GM18526 (cell line): ENCODE results near the gene SSBP4.

Source experiments
- POLR2A ChIP-seq: IDR thresholded peaks from 3 replicates; pipeline ENCODE4 v1.6.1; 2011; ENCODE audit not compliant: insufficient read length; ENCODE audit errors: extremely low read depth

Gene SSBP4

DNA sequence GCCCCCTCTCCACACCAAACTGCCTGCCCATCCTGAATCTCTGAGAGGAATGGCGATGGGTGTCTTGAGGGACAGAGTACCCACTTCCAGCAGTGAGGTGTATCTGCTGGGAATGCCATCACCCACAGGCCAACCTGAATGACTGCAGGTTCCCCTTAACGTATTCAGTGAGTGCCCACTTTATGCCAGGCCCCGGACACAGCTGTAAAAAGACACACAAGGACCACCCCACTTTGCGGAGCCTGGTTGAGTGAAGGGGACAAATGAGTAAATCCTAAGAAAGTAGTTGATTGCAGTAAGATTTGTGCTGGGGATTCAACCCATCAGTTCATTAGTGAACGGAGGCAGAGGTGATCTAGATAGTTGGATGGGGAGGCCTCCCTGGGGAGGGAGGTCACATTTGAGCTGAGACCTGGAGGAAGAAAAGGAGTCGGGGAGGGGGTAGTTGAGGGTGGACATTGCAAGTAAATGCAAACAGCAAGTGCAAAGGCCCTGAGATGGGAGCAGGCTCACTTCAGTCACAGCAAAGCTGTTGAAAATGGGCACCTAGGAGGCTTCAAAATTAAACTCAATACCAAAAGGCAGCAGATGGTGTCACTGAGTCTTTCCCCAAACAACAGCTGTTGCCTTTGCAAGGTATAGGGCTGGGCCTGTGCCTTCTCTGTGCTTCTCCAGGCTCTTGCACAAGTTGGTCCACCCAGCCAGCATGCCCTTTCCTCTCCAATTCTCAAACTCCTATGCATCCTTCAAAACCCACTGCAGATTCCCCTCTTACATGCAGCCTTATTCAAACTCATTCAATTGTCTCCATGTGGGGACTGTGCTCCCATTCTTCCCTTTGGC is 28.9 kb upstream of the SSBP4 start:
- no peak for TF ChIP-seq POLR2A

DNA sequence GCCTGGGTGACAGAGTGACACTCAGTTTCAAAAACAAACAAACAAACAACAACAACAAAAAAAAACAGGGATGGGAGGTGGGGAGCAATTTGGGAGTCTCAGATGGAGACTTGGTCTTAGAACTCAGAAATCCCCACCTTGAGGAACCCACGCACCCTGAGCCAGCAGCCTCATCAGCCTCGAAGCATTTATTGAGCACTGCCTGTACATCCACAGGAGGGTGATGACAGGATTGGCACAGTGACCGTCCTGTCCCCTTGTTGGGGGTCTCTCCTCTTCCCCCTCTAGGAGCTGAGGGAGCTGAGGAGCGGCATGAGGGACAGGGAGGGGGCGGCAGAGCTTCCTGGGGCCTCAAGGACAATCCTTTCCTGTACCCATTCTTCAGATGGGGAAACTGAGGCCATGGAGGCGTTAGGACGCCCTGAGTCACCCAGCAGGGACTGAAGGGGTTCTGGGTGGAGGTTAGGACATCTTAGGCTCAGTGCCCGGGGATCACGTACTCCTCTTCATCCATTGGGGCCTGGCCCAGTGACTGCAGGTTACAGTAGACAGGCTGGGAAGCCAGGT is 27.6 kb upstream of the SSBP4 start:
- TF ChIP-seq POLR2A, result no peak

DNA sequence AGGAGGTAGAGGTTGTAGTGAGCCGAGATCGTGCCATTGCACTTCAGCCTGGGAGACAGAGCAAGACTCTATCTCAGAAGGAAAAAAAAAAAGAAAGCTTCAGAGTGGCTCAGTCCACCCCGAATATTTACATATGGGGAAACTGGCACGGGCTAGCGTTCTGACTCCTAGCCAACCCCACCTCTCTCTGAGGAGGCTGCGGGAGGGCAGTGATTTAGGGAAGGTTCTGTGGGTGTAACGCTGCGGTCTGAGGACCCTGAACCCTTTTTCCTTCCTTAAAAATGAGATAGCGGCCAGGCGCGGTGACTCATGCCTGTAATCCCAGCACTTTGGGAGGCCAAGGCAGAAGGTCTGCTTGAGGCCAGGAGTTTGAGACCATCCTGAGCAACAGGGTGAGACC is 26.8 kb upstream of the SSBP4 start:
- no peak for TF ChIP-seq POLR2A

DNA sequence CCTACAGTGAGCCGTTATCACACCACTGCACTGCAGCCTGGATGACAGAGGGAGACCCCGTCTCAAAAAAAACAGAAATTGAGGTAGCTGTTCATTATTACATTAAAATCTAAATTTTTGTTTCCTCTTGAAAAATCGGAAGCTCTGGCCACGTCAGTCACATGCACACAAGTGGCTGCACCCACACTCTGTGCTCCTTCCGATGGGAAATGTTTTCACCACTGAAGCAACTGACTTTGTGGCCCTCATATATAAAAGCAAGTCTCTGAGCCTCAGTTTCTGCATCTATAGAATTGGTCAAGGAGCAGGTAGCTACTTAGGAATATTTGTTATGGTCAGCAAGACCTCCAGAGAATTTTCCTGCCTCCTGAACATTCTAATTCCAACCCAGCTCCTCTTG is 26.3 kb upstream of the SSBP4 start:
- no peak for TF ChIP-seq POLR2A

DNA sequence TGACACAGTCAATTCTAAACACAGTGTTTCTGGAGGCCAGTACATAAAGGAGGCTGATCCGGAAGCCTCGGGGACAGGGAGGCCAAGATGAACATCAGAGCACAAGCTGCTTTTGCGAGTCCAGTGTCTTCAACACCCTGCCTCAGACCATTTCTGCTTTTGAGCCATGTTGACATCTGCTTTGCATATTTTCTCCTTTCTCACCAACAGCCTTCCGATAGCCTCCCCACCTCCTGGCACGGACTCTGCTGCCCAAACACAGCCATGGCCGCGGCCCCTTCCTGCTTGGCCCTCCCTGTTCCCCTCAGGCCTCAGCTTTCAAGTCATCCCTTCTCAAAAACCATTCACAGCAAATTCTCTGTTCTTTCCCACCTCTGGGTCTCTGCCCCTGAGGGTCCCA is 25.4 kb upstream of the SSBP4 start:
- TF ChIP-seq POLR2A, result no peak

DNA sequence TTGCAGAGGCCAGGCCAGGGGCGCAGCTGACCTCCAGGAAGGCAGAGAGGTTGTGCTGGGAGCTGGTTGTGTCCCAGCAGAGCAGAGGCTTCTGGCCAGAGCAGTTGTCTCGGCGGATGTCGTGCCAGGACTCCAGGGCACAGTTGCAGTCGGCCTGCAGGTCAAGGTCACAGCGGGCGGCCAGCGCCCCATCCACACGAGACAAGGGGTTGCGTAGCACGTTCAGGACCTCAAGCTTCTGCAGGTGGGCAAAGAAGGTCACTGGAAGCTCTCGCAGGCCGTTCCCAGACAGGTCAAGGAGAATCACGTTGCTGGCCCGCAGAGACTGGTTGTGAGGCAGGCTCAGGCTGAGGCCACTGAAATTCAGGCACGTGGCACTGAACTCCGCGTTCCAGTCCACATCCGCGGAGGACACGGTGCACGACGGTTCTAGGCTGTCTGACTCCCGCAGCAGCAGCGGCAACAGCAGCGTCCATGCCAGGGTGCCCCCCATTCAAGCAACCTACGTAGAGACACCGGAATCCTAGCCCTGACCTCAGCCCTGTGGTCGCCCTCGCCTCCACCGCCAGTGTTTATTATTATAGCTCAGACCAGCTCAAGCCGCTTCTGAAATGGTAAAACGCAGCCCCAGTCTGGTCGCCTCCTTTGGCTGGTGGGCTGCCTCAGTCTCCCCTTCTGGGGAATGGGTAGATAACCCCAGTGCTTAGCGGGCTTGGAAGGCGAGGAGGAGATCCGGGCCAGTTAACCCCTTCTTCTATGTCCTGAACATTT is 22.5 kb upstream of the SSBP4 start:
- no peak for TF ChIP-seq POLR2A

DNA sequence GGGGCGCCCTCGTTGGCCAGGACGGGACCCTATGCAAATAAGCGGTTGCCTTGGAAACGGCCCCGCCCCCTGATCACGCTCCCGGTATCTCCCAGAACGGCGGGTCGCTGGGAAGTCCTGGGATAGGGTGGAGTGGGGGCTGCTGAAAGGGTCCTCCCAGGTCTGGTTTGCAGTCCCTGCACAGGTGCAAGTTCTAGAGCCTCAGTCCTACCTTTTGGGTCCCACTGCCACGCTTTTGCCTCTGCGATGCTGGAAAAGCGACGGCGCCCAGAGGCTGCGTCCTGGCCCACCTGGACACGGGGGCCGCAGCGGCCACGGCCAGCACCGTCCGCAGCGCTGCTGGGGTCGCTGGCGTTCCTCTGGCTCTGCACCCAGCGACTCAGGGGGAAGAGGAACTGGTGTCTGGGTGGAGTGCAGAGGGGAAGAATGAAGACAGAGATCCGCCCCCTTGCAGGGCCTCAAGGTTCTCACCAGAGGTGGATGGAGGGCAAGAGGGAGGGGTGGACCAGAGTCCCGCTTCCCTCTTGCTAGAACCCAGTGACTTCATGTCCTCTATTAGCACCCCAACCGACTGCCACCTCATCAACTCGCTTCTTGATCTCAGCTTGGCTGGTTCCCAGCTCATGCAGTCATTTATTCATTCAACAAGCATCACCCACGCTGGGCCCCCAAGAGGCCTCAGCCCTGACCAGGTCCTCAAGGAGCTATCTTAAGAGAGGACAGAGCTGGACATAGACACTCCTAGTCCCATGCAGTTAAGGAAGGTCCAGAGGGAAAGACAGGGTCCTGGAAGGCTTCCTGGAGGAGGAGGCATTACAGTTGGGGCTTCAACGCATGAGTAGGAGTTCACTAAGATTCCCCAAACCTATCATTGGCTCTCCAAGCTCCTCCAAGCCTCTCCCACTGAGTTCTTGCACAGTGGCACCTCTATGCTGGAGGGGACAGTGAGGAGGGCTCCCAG is 21.7 kb upstream of the SSBP4 start, which contains the start of gene LRRC25:
Gene LRRC25 (minus strand): TSS at position 381 of the 961 bp plus-strand sequence. CDS start 659 bp downstream, outside the sequence.
- TF ChIP-seq POLR2A, result no peak

DNA sequence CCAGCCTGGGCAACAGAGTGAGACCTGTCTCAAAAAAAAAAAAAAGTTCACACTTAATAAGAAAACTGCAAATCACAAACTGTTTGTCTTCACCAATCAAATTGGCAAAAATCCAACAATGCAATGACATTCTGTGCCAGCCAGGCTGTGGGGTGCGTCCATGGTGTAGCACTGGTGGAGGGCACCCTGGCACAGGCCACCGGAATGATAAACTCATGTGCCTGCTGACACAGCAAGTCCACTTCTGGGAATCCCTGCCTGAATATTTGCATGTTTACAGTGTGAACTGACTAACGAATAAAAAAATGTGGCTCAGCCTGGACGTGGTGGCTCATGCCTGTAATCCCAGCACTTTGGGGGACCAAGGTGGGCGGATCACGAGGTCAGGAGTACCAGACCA is 20.2 kb upstream of the SSBP4 start:
- no peak for TF ChIP-seq POLR2A

DNA sequence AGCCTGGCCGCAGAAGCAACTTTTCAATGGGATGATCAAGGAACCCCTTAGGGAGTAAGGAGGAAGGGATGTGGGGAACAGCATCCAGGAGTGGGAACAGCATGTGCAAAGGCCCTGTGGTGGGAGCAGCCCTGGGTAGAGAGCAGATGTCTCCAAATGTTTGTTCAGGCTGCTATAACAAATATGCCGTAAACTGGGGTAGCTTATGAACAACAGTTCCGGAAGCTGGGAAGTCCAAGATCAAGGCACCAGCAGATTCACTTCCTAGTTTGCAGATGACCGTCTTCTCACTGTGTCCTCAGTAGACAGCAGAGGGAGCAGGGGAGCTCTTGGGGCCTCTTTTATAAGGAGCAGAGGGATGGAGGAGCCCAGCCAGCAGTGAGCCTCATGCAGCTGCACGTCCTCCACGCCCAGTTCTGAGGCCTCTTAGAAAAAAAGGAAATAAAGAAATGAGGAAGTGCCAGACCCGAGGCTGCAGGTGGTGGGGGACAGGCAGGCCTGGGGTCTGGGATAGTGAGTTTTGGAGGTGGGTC is 17.6 kb upstream of the SSBP4 start:
- TF ChIP-seq POLR2A, result no peak

DNA sequence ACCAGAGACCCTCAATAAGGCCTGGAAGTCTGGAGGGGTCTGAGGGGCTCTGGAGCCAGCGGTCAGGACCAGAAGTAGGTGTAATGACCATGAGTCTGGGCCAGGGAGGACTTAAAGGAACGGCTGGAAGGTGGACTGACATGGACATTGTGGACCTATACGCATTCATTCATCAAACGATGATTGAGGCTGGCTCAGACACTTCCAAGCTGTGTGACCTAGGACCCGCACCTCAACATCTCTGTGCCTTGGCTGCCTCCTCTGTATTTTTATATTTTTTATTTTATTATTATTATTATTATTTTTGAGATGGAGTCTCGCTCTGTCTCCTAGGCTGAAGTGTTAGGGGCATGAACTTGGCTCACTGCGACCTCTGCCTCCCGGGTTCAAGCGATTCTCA is 12.4 kb upstream of the SSBP4 start:
- TF ChIP-seq POLR2A, result no peak

DNA sequence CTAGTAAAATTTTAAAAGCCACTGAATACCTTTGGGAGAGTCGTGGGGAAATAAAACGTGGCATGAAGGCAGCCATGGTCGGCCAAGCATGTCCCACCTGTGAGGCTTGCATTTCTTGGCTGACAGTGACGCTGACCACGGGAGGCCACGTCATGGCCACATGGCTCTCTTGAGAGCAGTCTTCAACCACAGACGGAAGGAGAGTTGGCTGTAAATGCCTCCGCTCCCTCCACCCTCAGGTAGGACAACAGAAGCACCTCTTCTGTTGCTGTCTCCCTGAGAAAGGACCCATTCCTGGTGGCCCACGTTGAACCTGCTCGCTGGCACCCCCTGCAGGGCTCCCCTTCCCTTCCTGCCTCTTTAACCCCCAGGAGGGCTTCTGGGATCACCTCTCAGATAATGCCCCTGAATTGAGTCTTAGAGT is 11.1 kb upstream of the SSBP4 start:
- no peak for TF ChIP-seq POLR2A

DNA sequence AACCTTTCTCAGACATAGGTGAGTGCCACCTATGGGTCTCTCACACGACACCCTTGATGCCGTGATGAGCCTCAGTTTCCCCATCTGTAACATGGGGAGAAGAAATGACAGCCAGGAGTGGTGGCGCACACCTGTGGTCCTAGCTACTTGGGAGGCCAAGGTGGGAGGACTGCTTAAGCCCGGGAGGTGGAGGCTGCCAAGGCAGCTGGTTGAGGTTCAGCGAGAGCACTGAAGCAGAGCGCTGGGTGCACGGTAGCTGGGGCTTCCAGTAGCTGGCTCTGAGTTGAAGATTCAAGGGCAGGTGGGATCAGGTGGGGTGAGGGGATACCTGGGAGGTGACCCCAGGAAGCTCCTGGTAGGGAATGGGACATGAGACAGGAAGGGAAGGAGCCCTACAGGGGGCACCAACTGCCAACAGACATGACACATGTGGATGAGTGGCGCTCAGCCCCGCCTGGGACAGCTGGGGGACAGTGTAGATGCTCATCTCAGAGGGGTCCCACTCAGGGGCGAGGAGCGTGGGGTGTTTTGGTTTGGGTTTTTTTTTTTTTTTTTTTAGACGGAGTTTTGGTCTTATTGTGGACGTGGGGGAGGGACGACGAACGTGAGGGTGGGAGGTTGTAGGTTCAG is 6.5 kb upstream of the SSBP4 start:
- no peak for TF ChIP-seq POLR2A

DNA sequence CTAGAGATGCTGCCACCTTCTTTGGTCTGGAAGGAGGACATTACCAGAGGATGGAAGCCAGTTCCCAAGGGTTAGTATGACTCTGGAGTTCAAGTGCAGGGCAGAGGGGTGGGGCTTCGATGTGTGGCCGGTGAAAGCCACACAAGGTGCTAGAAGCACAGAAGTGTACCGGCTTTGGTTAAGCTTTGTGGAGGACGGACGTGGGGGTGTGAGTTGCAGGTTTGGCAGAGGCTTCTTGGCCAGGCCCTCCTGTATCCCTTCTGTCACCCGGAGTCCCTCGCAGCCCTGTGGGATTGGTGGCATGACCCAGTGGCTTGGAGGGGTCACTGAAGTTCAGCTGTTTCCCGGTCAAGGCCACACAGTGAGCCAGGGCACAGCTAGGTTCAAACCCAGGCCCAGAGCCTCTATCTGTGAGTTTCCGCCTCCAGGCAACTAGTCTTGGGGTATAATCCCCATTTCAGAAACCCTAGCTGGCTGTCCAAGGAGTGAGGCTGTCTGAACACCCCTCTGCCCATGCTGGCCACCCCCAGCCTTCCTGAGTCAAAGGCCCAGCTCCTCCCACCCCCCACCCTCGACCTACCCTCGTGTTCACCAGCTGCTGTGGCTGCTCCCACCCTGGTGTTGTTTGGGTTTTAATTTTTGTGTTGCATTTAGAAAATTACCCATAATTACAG is 4.6 kb upstream of the SSBP4 start:
- no peak for TF ChIP-seq POLR2A
